Measurements from ENCODE around the gene ULBP1. TPM values are rescaled to one million over a fixed set of nuclear protein-coding genes. Genes with fewer than 3 reads are reported as not detected.
"Not testable (repeated sequence)": the region's sequence is repeated elsewhere in the genome, so short reads cannot be mapped to it uniquely, and the experiment has no call there.

The ULBP1 gene
- polyA plus RNA-seq, 1 experiment: 2.6 TPM

DNA sequence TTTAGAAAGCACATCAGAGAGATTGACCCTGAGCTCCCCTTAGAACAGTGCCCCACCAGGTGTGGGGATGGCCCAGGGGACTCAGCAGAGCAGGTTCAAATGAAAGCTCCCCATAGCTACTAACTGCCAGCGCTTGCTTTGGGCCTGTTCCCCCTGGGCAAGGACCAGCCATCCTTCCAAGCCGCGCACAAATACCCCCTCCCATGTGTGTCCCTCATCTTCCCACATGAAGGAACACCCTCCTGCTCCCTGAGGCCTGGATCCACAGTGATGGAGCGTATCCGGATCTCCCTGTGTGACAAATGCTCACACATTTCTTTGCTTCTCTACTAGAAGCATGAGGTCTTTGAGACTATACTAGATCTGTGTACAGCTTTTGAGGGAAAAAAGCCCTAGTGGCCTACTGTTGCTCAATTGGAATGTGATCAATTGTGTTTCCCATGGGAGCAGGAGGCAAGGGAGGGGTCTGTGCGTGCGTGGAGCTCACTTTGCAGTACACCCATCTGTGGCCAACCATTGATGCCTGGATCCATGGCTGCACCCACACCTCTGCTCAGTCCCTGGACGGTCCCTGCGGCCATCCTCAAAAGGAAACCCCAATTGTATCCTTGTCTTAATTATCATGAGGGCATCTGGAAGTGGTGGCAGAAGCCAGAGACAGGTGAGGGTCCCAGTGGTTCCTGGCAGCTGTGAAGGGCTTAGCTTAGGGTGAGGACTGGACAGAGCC is 39.4 kb upstream of the ULBP1 start:
- Histone ChIP-seq H3K36me3 (ENCODE audit: control insufficient read depth, insufficient read depth, low read length) (no peaks in the 10 kb centered on the region), H3K4me3 (ENCODE audit: low read depth, low read length) (no peak overlapping the region), H3K27me3 (ENCODE audit: control insufficient read depth, insufficient read depth, low read length) (peaks cover 10% of the 10 kb centered on the region)
- POLR2A ChIA-PET: no interaction called here
- no peak for TF ChIP-seq CTCF (IDR thresholded peaks at IDR 0.05; ENCODE audit: insufficient read depth, low read depth, low read length)
- CTCF ChIA-PET: interaction anchor here (0.7 to 2.5 kb wide), 12 partner anchors 26 to 202 kb away, joined by 3 to 27 read pairs (median 4); partner anchors contain the start of gene PCMT1
- DNase-seq (ENCODE audit: low read depth): no peak

GRCh38 chr6:149924933-149925252 is 38.9 kb upstream of the ULBP1 start:
- POLR2A ChIA-PET: no interaction called here
- H3K4me3 ChIP-seq (ENCODE audit: low read depth, low read length): no peak overlapping the region
- no peak for TF ChIP-seq CTCF (IDR thresholded peaks at IDR 0.05; ENCODE audit: insufficient read depth, low read depth, low read length)

GRCh38 chr6:149925253-149925973 is 38.3 kb upstream of the ULBP1 start:
- H3K27me3 ChIP-seq (ENCODE audit: control insufficient read depth, insufficient read depth, low read length): peaks cover 14% of the 10 kb centered on the region
- ChIA-PET CTCF (interaction anchor here (0.6 to 2.5 kb wide), 14 partner anchors 9 to 533 kb away, joined by 3 to 27 read pairs (median 4); partner anchors contain the start of gene PCMT1), POLR2A (no interaction called here)
- H3K4me3 ChIP-seq (ENCODE audit: low read depth, low read length): peak overlapping the region; percentile 34
- no peak for DNase-seq (ENCODE audit: low read depth)
- no peak for TF ChIP-seq CTCF (IDR thresholded peaks at IDR 0.05; ENCODE audit: insufficient read depth, low read depth, low read length)
- H3K36me3 ChIP-seq (ENCODE audit: control insufficient read depth, insufficient read depth, low read length): no peaks in the 10 kb centered on the region

More at GRCh38 chr6:149924933-149925252, 38.9 kb upstream of the ULBP1 start:
- no peaks in the 10 kb centered on the region for H3K36me3 ChIP-seq (ENCODE audit: control insufficient read depth, insufficient read depth, low read length)
- peaks cover 14% of the 10 kb centered on the region for H3K27me3 ChIP-seq (ENCODE audit: control insufficient read depth, insufficient read depth, low read length)
- CTCF ChIA-PET: interaction anchor here (0.8 to 2.5 kb wide), 16 partner anchors 8 to 202 kb away, joined by 3 to 27 read pairs (median 4); partner anchors contain the start of gene PCMT1
- no peak for DNase-seq (ENCODE audit: low read depth)

- DNase-seq (ENCODE audit: low read depth): no peak
- Histone ChIP-seq H3K4me3 (ENCODE audit: low read depth, low read length) (peak overlapping the region; percentile 34), H3K27me3 (ENCODE audit: control insufficient read depth, insufficient read depth, low read length) (peaks cover 15% of the 10 kb centered on the region), H3K36me3 (ENCODE audit: control insufficient read depth, insufficient read depth, low read length) (no peaks in the 10 kb centered on the region)
- peak; percentile 94 for TF ChIP-seq CTCF (IDR thresholded peaks at IDR 0.05; ENCODE audit: insufficient read depth, low read depth, low read length)
- ChIA-PET POLR2A (no interaction called here), CTCF (interaction anchor here (0.6 to 3.6 kb wide), 12 partner anchors 9 to 534 kb away, joined by 3 to 27 read pairs (median 4); partner anchors contain the start of gene PCMT1)
Observed at GRCh38 chr6:149925974-149926777, 37.6 kb upstream of the ULBP1 start.

DNA sequence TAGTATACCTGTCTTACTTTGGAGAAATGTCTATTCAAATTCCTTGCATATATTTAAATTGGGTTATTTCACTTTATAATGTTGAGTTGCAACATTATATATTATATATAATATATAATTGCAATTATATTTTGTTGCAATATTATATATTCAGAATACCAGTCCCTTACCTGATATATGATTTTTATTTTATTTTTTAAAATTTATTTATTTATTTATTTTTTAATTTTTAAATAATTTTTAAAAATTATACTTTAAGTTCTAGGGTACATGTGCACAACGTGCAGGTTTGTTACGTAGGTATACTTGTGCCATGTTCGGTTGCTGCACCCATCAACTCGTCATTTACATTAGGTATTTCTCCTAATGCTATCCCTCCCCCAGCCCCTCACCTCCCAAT is 36.7 kb upstream of the ULBP1 start:
- POLR2A ChIA-PET; H3K4me3 ChIP-seq (ENCODE audit: low read depth, low read length); DNase-seq (ENCODE audit: low read depth); H3K36me3 ChIP-seq (ENCODE audit: control insufficient read depth, insufficient read depth, low read length): not testable (repeated sequence)
- CTCF ChIA-PET: interaction anchor here (0.7 to 3.6 kb wide), 6 partner anchors 8 to 103 kb away, joined by 3 to 16 read pairs (median 4); no protein-coding TSS in a partner anchor
- peaks cover 12% of the 10 kb centered on the region for H3K27me3 ChIP-seq (ENCODE audit: control insufficient read depth, insufficient read depth, low read length)

All from BJ (cell line).